ENCODE results near the gene IL19.

- TF ChIP-seq, protein P1, sequence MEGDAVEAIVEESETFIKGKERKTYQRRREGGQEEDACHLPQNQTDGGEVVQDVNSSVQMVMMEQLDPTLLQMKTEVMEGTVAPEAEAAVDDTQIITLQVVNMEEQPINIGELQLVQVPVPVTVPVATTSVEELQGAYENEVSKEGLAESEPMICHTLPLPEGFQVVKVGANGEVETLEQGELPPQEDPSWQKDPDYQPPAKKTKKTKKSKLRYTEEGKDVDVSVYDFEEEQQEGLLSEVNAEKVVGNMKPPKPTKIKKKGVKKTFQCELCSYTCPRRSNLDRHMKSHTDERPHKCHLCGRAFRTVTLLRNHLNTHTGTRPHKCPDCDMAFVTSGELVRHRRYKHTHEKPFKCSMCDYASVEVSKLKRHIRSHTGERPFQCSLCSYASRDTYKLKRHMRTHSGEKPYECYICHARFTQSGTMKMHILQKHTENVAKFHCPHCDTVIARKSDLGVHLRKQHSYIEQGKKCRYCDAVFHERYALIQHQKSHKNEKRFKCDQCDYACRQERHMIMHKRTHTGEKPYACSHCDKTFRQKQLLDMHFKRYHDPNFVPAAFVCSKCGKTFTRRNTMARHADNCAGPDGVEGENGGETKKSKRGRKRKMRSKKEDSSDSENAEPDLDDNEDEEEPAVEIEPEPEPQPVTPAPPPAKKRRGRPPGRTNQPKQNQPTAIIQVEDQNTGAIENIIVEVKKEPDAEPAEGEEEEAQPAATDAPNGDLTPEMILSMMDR (IDR thresholded peaks at IDR 0.05): no peak
- no peak for TF ChIP-seq POLR2A (IDR thresholded peaks at IDR 0.05)
Observed at GRCh38 chr1:206785182-206785765, 14.7 kb downstream of the IL19 start.

All from Peyer's patch (tissue), 4 donors.